K562 (cell line): ENCODE data around the gene COLEC12. TPM values are rescaled to one million over a fixed set of nuclear protein-coding genes. Genes with fewer than 3 reads are reported as not detected.

Experiments used
- ATAC-seq: fragments of 200-7000 bp; cut with Tn5 transposase; 3 replicates; pipeline ENCODE4 v1.9.1; 2020; ENCODE audit warnings: moderate library complexity
- BruUV-seq: library from RNA; stranded (reverse); fragments of 400-500 nt; replicated peaks from 2 replicates; lab custom pipeline; 2021; lab: Mats Ljungman, UMichigan
- CTCF ChIA-PET: fragments of 300-600 bp; formaldehyde crosslinking; extraction: SDS; loops from one replicate; lab custom pipeline; 2021; ENCODE audit warnings: low intra/inter-chr PET ratio; lab: Yijun Ruan, JAX
- POLR2A ChIA-PET: fragments of 300-600, 350-650 bp; sonication (Branson Sonifier 250); formaldehyde crosslinking; extraction: SDS; loops from one replicate; lab custom pipeline; 2021; ENCODE audit warnings: antibody characterized with exemption, inconsistent platforms; lab: Yijun Ruan, JAX
- DNase-seq, 4 experiments: peaks; one replicate each; pipeline versions ENCODE4 v3.0.0 to v3.0.0-alpha.2; 2011 to 2018; ENCODE audit warnings: low spot score in 3 of 4, mixed read lengths in 3 of 4; ENCODE audit errors: extremely low read depth in 1 of 4
- FAIRE-seq: peaks from 2 replicates; lab custom pipeline; 2011; peaks lifted over from hg19 to GRCh38; lab: Jason Lieb, UNC
- H2AFZ ChIP-seq: 2 replicates; pipeline ENCODE4 v1.6.0; 2011; ENCODE audit warnings: low read depth, low read length, control low read depth, inconsistent platforms
- H3K27ac ChIP-seq: fragments of 200-600 bp; 3 replicates; pipeline ENCODE4 v1.8.0; 2011; ENCODE audit warnings: low read depth, mild to moderate bottlenecking, control low read depth, inconsistent platforms, low read length, moderate library complexity, mixed read lengths; ENCODE audit errors: extremely low read depth
- H3K27me3 ChIP-seq, 2 experiments: fragments of 300-600 bp in 1 of 2; 2 replicates in 1 of 2; 3 replicates in 1 of 2; pipeline versions ENCODE4 v1.6.0 to v1.8.0; 2011; ENCODE audit warnings: inconsistent platforms in 2 of 2, low read length in 2 of 2, mild to moderate bottlenecking in 1 of 2, mixed read lengths in 1 of 2, moderate library complexity in 1 of 2; ENCODE audit not compliant: control insufficient read depth in 2 of 2, insufficient read depth in 2 of 2
- H3K36me3 ChIP-seq: fragments of 300-600 bp; 3 replicates; pipeline ENCODE4 v1.8.0; 2011; ENCODE audit warnings: mild to moderate bottlenecking, low read length, inconsistent platforms; ENCODE audit not compliant: control insufficient read depth, insufficient read depth
- H3K4me1 ChIP-seq, 2 experiments: fragments of 200-600 bp in 1 of 2; replicated peaks in 1 of 2; 2 replicates in 1 of 2; 3 replicates in 1 of 2; pipeline versions ENCODE4 v1.5.1 to v1.8.0; 2011; ENCODE audit warnings: inconsistent platforms in 2 of 2, low read length in 2 of 2, mild to moderate bottlenecking in 1 of 2, mixed read lengths in 1 of 2, moderate library complexity in 1 of 2; ENCODE audit not compliant: control insufficient read depth in 2 of 2, insufficient read depth in 2 of 2
- H3K4me2 ChIP-seq: 2 replicates; pipeline ENCODE4 v1.6.1; 2011; ENCODE audit warnings: low read length, control low read depth, inconsistent platforms, mixed read lengths; ENCODE audit not compliant: insufficient read depth
- H3K4me3 ChIP-seq: fragments of 200-600 bp; sonication (generic), shearing (Covaris generic); 2 replicates; pipeline ENCODE4 v1.5.1; 2016; ENCODE audit warnings: control low read depth, inconsistent platforms
- H3K79me2 ChIP-seq: fragments of 200-600 bp; 3 replicates; pipeline ENCODE4 v1.8.0; 2011; ENCODE audit warnings: low read length, inconsistent platforms; ENCODE audit not compliant: control insufficient read depth, insufficient read depth
- H3K9ac ChIP-seq, 2 experiments: 2 replicates each; pipeline versions ENCODE4 v1.6.0 to v1.6.1; 2011; ENCODE audit warnings: low read depth in 2 of 2, low read length in 2 of 2, control low read depth in 1 of 2, inconsistent platforms in 1 of 2, mild to moderate bottlenecking in 1 of 2, mixed read lengths in 1 of 2; ENCODE audit not compliant: insufficient read depth in 1 of 2
- H3K9me1 ChIP-seq: one replicate; pipeline ENCODE4 v1.6.0; 2011; ENCODE audit warnings: inconsistent platforms, mild to moderate bottlenecking, low read length, moderate library complexity; ENCODE audit not compliant: control insufficient read depth, insufficient read depth
- H3K9me3 ChIP-seq: replicated peaks from 2 replicates; pipeline ENCODE4 v1.5.1; 2011; ENCODE audit warnings: low read depth, low read length, inconsistent platforms; ENCODE audit not compliant: control insufficient read depth, insufficient read depth
- H4K20me1 ChIP-seq: replicated peaks from 2 replicates; pipeline ENCODE4 v1.6.1; 2011; ENCODE audit warnings: low read length, inconsistent platforms, mixed read lengths; ENCODE audit not compliant: control insufficient read depth, insufficient read depth
- MBD2 ChIP-seq: sonication (generic); IDR thresholded peaks from 2 replicates; pipeline ENCODE4 v1.6.1; 2016; ENCODE audit warnings: low read depth, borderline replicate concordance
- MECOM ChIP-seq: fragments of 250-450 bp; sonication (Bioruptor Pico); IDR thresholded peaks from 2 replicates; pipeline ENCODE4 v1.8.0; 2022; ENCODE audit warnings: inconsistent platforms
- ZNF184 ChIP-seq: sonication (generic); formaldehyde crosslinking; IDR thresholded peaks from 2 replicates; pipeline ENCODE4 v1.5.0; 2020; ENCODE audit warnings: missing genetic modification reagents
- WGBS: fragments of 100-300 bp; shearing (Covaris generic); methylation state at CpG from one replicate; pipeline ENCODE4 v1.1.6; 2016; ENCODE audit warnings: low coverage, mixed read lengths; ENCODE audit not compliant: insufficient coverage; ENCODE audit errors: missing lambda C conversion rate; 5-methylcytosine and 5-hydroxymethylcytosine counted together
- in situ Hi-C: fragments of 300-500 bp; cut with MboI; formaldehyde crosslinking; loops from 4 replicates; pipeline ENCODE4 v1.15.0; 2018; ENCODE audit warnings: inconsistent platforms, mixed read lengths
- intact Hi-C: fragments of 100-400 bp; cut with micrococcal nuclease; formaldehyde crosslinking; loops from 2 replicates; pipeline ENCODE4 v1.14.2; 2022
- polyA plus RNA-seq, 8 experiments: library from polyadenylated mRNA; depleted of rRNA in 4 of 8; stranded (reverse) in 5 of 8; unstranded in 3 of 8; fragments of >200 nt; fragmentation: Nextera tagmentation in 2 of 8; fragmentation: Illumina TruSeq in 1 of 8; extraction: Ambion mirVana in 2 of 8; extraction: Trizol in 1 of 8; gene quantifications; 2 replicates each; pipeline versions ENCODE4 v1.2.1 to v1.2.3, GENCODE V29; 2011 to 2014; ENCODE audit warnings: inconsistent platforms in 1 of 8, missing spikeins in 1 of 8
- total RNA-seq, 7 experiments: library from RNA; depleted of rRNA in 6 of 7; stranded (reverse); fragments of >200 nt in 6 of 7; fragmentation: Illumina TruSeq in 2 of 7; extraction: Trizol in 2 of 7; gene quantifications; 2 replicates each; pipeline versions ENCODE4 v1.2.1 to v1.2.3, GENCODE V29; 2011 to 2021; ENCODE audit warnings: low replicate concordance in 1 of 7
- TF ChIP-seq, protein P1 (sequence below): fragments of 150-350 bp; conservative IDR thresholded peaks from 2 replicates; pipeline ENCODE4 v1.6.1; 2014; ENCODE audit warnings: low read length

COLEC12 gene
- total and polyA plus RNA-seq, 9 of the 15 experiments (the other 6 are each of a cell fraction or from before 2014, with no cell fraction given): 0.04 TPM; not detected in 8

DNA sequence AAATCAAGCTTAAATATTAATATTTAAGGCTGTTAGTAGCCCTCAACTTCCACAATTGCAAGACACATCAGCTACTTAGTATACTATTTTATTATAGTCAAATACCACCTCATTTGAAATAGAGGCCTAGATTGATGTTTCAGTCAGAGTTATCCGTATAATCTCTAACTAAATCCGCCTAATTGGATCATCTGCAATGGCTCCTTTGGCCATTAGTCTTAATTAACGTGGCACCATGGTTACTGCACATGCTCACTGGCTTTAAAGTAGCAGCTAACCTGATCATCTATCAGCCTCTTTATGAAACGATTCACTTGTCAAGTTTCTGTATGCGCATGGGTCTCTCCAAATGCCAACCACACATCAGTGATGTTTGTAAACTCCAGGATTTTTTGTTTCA, 112.3 kb downstream of the COLEC12 start:
- peaks cover 38 to 45% of the 10 kb centered on the region in 2 experiments for H3K27me3 ChIP-seq
- H3K4me1 ChIP-seq: no peaks in the 10 kb centered on the region
- intact Hi-C loops (no loop called here), in situ Hi-C loops (no loop called here)
- no peaks in the 10 kb centered on the region for H4K20me1 ChIP-seq
- no peak for ATAC-seq
- H3K9me1 ChIP-seq: no peaks in the 10 kb centered on the region
- no peak overlapping the region for H2AFZ ChIP-seq
- H3K4me2 ChIP-seq: no peak overlapping the region
- no peak for FAIRE-seq
- no peaks in the 10 kb centered on the region for H3K79me2 ChIP-seq
- no peak overlapping the region for H3K27ac ChIP-seq
- CTCF ChIA-PET: no interaction called here
- POLR2A ChIA-PET: interaction anchor here (0.6 to 0.7 kb wide), 2 partner anchors 9 to 45 kb away, joined by 3 read pairs; no protein-coding TSS in a partner anchor
- DNase-seq: no peak
- TF ChIP-seq, protein P1, sequence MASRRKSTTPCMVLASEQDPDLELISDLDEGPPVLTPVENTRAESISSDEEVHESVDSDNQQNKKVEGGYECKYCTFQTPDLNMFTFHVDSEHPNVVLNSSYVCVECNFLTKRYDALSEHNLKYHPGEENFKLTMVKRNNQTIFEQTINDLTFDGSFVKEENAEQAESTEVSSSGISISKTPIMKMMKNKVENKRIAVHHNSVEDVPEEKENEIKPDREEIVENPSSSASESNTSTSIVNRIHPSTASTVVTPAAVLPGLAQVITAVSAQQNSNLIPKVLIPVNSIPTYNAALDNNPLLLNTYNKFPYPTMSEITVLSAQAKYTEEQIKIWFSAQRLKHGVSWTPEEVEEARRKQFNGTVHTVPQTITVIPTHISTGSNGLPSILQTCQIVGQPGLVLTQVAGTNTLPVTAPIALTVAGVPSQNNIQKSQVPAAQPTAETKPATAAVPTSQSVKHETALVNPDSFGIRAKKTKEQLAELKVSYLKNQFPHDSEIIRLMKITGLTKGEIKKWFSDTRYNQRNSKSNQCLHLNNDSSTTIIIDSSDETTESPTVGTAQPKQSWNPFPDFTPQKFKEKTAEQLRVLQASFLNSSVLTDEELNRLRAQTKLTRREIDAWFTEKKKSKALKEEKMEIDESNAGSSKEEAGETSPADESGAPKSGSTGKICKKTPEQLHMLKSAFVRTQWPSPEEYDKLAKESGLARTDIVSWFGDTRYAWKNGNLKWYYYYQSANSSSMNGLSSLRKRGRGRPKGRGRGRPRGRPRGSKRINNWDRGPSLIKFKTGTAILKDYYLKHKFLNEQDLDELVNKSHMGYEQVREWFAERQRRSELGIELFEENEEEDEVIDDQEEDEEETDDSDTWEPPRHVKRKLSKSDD: no peak
- TF ChIP-seq MBD2 (no peak), ZNF184 (CRISPR knock-in tag) (no peak), MECOM (CRISPR knock-in tag) (no peak)
- BruUV-seq: no TSS peak
- no peaks in the 10 kb centered on the region for H3K36me3 ChIP-seq
- no peaks in the 10 kb centered on the region for H3K9me3 ChIP-seq
- WGBS: 0% methylated on average over 5 of the region's 5 CpGs
- no peak overlapping the region for H3K9ac ChIP-seq
- no peak overlapping the region for H3K4me3 ChIP-seq
